BLaER1 (cell line): ENCODE results near the gene VMO1.

Experiments used
- H3K27ac ChIP-seq: shearing (Covaris generic); formaldehyde crosslinking; 2 replicates; pipeline ENCODE4 v1.8.1; 2022
- H3K27me3 ChIP-seq: shearing (Covaris generic); formaldehyde crosslinking; 2 replicates; pipeline ENCODE4 v1.8.1; 2022
- H3K36me3 ChIP-seq: shearing (Covaris generic); formaldehyde crosslinking; 2 replicates; pipeline ENCODE4 v1.8.1; 2022
- H3K4me1 ChIP-seq: shearing (Covaris generic); formaldehyde crosslinking; 2 replicates; pipeline ENCODE4 v1.8.1; 2022
- H3K4me2 ChIP-seq: shearing (Covaris generic); formaldehyde crosslinking; 2 replicates; pipeline ENCODE4 v1.8.1; 2022
- H3K4me3 ChIP-seq: shearing (Covaris generic); formaldehyde crosslinking; 2 replicates; pipeline ENCODE4 v1.8.1; 2022
- H3K9ac ChIP-seq: shearing (Covaris generic); formaldehyde crosslinking; 2 replicates; pipeline ENCODE4 v1.8.1; 2022
- H3K9me3 ChIP-seq: shearing (Covaris generic); formaldehyde crosslinking; 2 replicates; pipeline ENCODE4 v1.8.1; 2022
- H4K20me1 ChIP-seq: shearing (Covaris generic); formaldehyde crosslinking; 2 replicates; pipeline ENCODE4 v1.8.1; 2022
- Cebpa-rat ChIP-seq: shearing (Covaris generic); IDR thresholded peaks from 2 replicates; pipeline ENCODE4 v1.8.1; 2022

VMO1 gene

GRCh38 chr17:4766723-4767122, 19.4 kb downstream of the VMO1 start:
- Histone ChIP-seq H3K4me3 (no peak overlapping the region), H3K27me3 (no peaks in the 10 kb centered on the region), H3K9ac (no peak overlapping the region), H3K4me1 (peaks cover 45% of the 10 kb centered on the region), H3K36me3 (no peaks in the 10 kb centered on the region), H3K4me2 (no peak overlapping the region), H4K20me1 (no peaks in the 10 kb centered on the region), H3K9me3 (no peaks in the 10 kb centered on the region), H3K27ac (no peak overlapping the region)
- no peak for TF ChIP-seq Cebpa-rat

- Histone ChIP-seq H3K27ac (no peak overlapping the region), H3K36me3 (no peaks in the 10 kb centered on the region), H3K27me3 (no peaks in the 10 kb centered on the region), H3K9me3 (no peaks in the 10 kb centered on the region), H3K9ac (no peak overlapping the region), H3K4me3 (no peak overlapping the region), H3K4me1 (peaks cover 40% of the 10 kb centered on the region), H4K20me1 (no peaks in the 10 kb centered on the region), H3K4me2 (no peak overlapping the region)
- no peak for TF ChIP-seq Cebpa-rat
Measured at GRCh38 chr17:4766201-4766600, 20.0 kb downstream of the VMO1 start.

- Histone ChIP-seq H3K4me3 (no peak overlapping the region), H3K4me1 (peaks cover 31% of the 10 kb centered on the region), H4K20me1 (no peaks in the 10 kb centered on the region), H3K36me3 (no peaks in the 10 kb centered on the region), H3K4me2 (peak overlapping the region; percentile 49), H3K9me3 (no peaks in the 10 kb centered on the region), H3K27me3 (no peaks in the 10 kb centered on the region), H3K9ac (no peak overlapping the region), H3K27ac (no peak overlapping the region)
- no peak for TF ChIP-seq Cebpa-rat
Measured at GRCh38 chr17:4764595-4764994, 21.6 kb downstream of the VMO1 start.

- Histone ChIP-seq H3K4me3 (no peak overlapping the region), H3K9me3 (no peaks in the 10 kb centered on the region), H4K20me1 (no peaks in the 10 kb centered on the region), H3K27ac (no peak overlapping the region), H3K4me1 (peaks cover 14% of the 10 kb centered on the region), H3K9ac (no peak overlapping the region), H3K27me3 (no peaks in the 10 kb centered on the region), H3K36me3 (no peaks in the 10 kb centered on the region), H3K4me2 (no peak overlapping the region)
- no peak for TF ChIP-seq Cebpa-rat
Measured at GRCh38 chr17:4759776-4760236, 26.4 kb downstream of the VMO1 start.

GRCh38 chr17:4753392-4753791, 32.8 kb downstream of the VMO1 start:
- Histone ChIP-seq H3K27ac (no peak overlapping the region), H4K20me1 (no peaks in the 10 kb centered on the region), H3K4me1 (peaks cover 25% of the 10 kb centered on the region), H3K27me3 (no peaks in the 10 kb centered on the region), H3K9ac (no peak overlapping the region), H3K9me3 (no peaks in the 10 kb centered on the region), H3K36me3 (no peaks in the 10 kb centered on the region), H3K4me2 (no peak overlapping the region), H3K4me3 (no peak overlapping the region)
- TF ChIP-seq Cebpa-rat = no peak

- Histone ChIP-seq H3K4me2 (no peak overlapping the region), H3K27ac (no peak overlapping the region), H3K36me3 (no peaks in the 10 kb centered on the region), H3K9ac (no peak overlapping the region), H3K4me1 (peaks cover 39% of the 10 kb centered on the region), H4K20me1 (no peaks in the 10 kb centered on the region), H3K27me3 (no peaks in the 10 kb centered on the region), H3K9me3 (no peaks in the 10 kb centered on the region), H3K4me3 (no peak overlapping the region)
- TF ChIP-seq Cebpa-rat = no peak
Measured at GRCh38 chr17:4751932-4752331, 34.2 kb downstream of the VMO1 start.

GRCh38 chr17:4750606-4751005, 35.6 kb downstream of the VMO1 start:
- H4K20me1 ChIP-seq = no peaks in the 10 kb centered on the region
- no peak overlapping the region for H3K4me3 ChIP-seq
- peaks cover 47% of the 10 kb centered on the region for H3K4me1 ChIP-seq
- no peak overlapping the region for H3K27ac ChIP-seq
- no peaks in the 10 kb centered on the region for H3K9me3 ChIP-seq
- no peak overlapping the region for H3K9ac ChIP-seq
- peak overlapping the region; percentile 44 for H3K4me2 ChIP-seq
- no peak for TF ChIP-seq Cebpa-rat
- no peaks in the 10 kb centered on the region for H3K27me3 ChIP-seq
- H3K36me3 ChIP-seq = no peaks in the 10 kb centered on the region

- no peaks in the 10 kb centered on the region for H3K27me3 ChIP-seq
- H3K36me3 ChIP-seq = no peaks in the 10 kb centered on the region
- no peaks in the 10 kb centered on the region for H3K9me3 ChIP-seq
- H3K4me2 ChIP-seq = peak overlapping the region; percentile 66
- H3K4me3 ChIP-seq = no peak overlapping the region
- H3K9ac ChIP-seq = no peak overlapping the region
- H3K27ac ChIP-seq = peak overlapping the region; percentile 52
- H3K4me1 ChIP-seq = peaks cover 65% of the 10 kb centered on the region
- no peak for TF ChIP-seq Cebpa-rat
- H4K20me1 ChIP-seq = no peaks in the 10 kb centered on the region
Measured at GRCh38 chr17:4748686-4749085, 37.5 kb downstream of the VMO1 start.

- Histone ChIP-seq H3K4me3 (peak overlapping the region; percentile 13), H3K4me1 (peaks cover 74% of the 10 kb centered on the region), H3K27me3 (peaks cover 1% of the 10 kb centered on the region; the same call in 1 of the 2 replicates), H4K20me1 (no peaks in the 10 kb centered on the region), H3K27ac (peak overlapping the region; percentile 52), H3K9me3 (no peaks in the 10 kb centered on the region), H3K36me3 (no peaks in the 10 kb centered on the region), H3K9ac (no peak overlapping the region), H3K4me2 (peak overlapping the region; percentile 66)
- no peak for TF ChIP-seq Cebpa-rat
Measured at GRCh38 chr17:4747847-4748246, 38.3 kb downstream of the VMO1 start.

- TF ChIP-seq Cebpa-rat = no peak
- H3K9ac ChIP-seq = no peak overlapping the region
- no peak overlapping the region for H3K27ac ChIP-seq
- peaks cover 27% of the 10 kb centered on the region for H3K27me3 ChIP-seq
- H3K4me1 ChIP-seq = peaks cover 70% of the 10 kb centered on the region
- H3K4me3 ChIP-seq = no peak overlapping the region
- no peak overlapping the region for H3K4me2 ChIP-seq
- H4K20me1 ChIP-seq = peaks cover 5% of the 10 kb centered on the region; the same call in 1 of the 2 replicates
- H3K9me3 ChIP-seq = no peaks in the 10 kb centered on the region
- no peaks in the 10 kb centered on the region for H3K36me3 ChIP-seq
Measured at GRCh38 chr17:4744999-4745969, 40.9 kb downstream of the VMO1 start.
